IMR-90 (cell line): ENCODE results near the gene ZMIZ1. TPM values are rescaled to one million over a fixed set of nuclear protein-coding genes. Genes with fewer than 3 reads are reported as not detected.

Experiments used
- ATAC-seq: fragments of 200-7000 bp; cut with Tn5 transposase; 2 replicates; pipeline ENCODE4 v1.9.1; 2020; ENCODE audit warnings: low read depth, mild to moderate bottlenecking, moderate library complexity
- BruUV-seq: library from RNA; stranded (reverse); fragments of 400-500 nt; replicated peaks from 2 replicates; lab custom pipeline; 2021; lab: Mats Ljungman, UMichigan
- CTCF ChIA-PET: fragments of 300-600 bp; formaldehyde crosslinking; extraction: SDS; loops from one replicate; lab custom pipeline; 2021; ENCODE audit warnings: antibody characterized with exemption; lab: Yijun Ruan, JAX
- POLR2A ChIA-PET: fragments of 300-600 bp; sonication (Branson Sonifier 250); formaldehyde crosslinking; loops from one replicate; lab custom pipeline; 2022; ENCODE audit warnings: antibody characterized with exemption; ENCODE audit not compliant: unreplicated experiment; lab: Charles Lee
- DNase-seq: peaks from one replicate; pipeline ENCODE4 v3.0.0; 2013
- H2AFZ ChIP-seq: replicated peaks from 2 replicates; pipeline ENCODE3; 2013; ENCODE audit warnings: low read length, mild to moderate bottlenecking; ENCODE audit not compliant: poor library complexity
- H2AK5ac ChIP-seq: 2 replicates; pipeline ENCODE4 v1.6.1; 2013; ENCODE audit warnings: low read depth, low read length, inconsistent platforms
- H2AK9ac ChIP-seq: replicated peaks from 2 replicates; pipeline ENCODE3; 2013; ENCODE audit warnings: mild to moderate bottlenecking, low read depth, low read length, moderate library complexity; ENCODE audit not compliant: poor library complexity
- H2BK120ac ChIP-seq: 2 replicates; pipeline ENCODE4 v1.6.1; 2013; ENCODE audit warnings: low read depth, low read length, inconsistent platforms
- H2BK15ac ChIP-seq: 3 replicates; pipeline ENCODE4 v1.6.1; 2013; ENCODE audit warnings: low read depth, low read length, inconsistent platforms
- H2BK20ac ChIP-seq: 2 replicates; pipeline ENCODE4 v1.6.1; 2013; ENCODE audit warnings: low read depth, mild to moderate bottlenecking, inconsistent platforms, low read length, moderate library complexity
- H2BK5ac ChIP-seq: 2 replicates; pipeline ENCODE4 v1.6.1; 2013; ENCODE audit warnings: mild to moderate bottlenecking, low read depth, low read length, inconsistent platforms; ENCODE audit not compliant: poor library complexity, severe bottlenecking
- H3K14ac ChIP-seq: replicated peaks from 2 replicates; pipeline ENCODE4 v1.6.1; 2013; ENCODE audit warnings: low read depth, low read length, inconsistent platforms
- H3K18ac ChIP-seq: 2 replicates; pipeline ENCODE4 v1.6.1; 2013; ENCODE audit warnings: low read depth, low read length, control low read depth
- H3K23ac ChIP-seq: 2 replicates; pipeline ENCODE4 v1.6.1; 2013; ENCODE audit warnings: low read depth, low read length, inconsistent platforms
- H3K27ac ChIP-seq: 2 replicates; pipeline ENCODE4 v1.5.1; 2013; ENCODE audit warnings: mild to moderate bottlenecking, control low read depth, low read length; ENCODE audit not compliant: insufficient read depth
- H3K27me3 ChIP-seq: 2 replicates; pipeline ENCODE4 v1.6.1; 2013; ENCODE audit warnings: low read length; ENCODE audit not compliant: control insufficient read depth, insufficient read depth
- H3K36me3 ChIP-seq: 2 replicates; pipeline ENCODE4 v1.6.1; 2013; ENCODE audit warnings: low read length, mixed read lengths; ENCODE audit not compliant: control insufficient read depth, insufficient read depth
- H3K4ac ChIP-seq: 2 replicates; pipeline ENCODE4 v1.6.1; 2013; ENCODE audit warnings: low read depth, low read length, inconsistent platforms
- H3K4me1 ChIP-seq: 2 replicates; pipeline ENCODE4 v1.6.1; 2013; ENCODE audit warnings: low read length, mixed read lengths; ENCODE audit not compliant: control insufficient read depth, insufficient read depth
- H3K4me2 ChIP-seq: 2 replicates; pipeline ENCODE4 v1.6.1; 2013; ENCODE audit warnings: low read depth, mild to moderate bottlenecking, control low read depth, low read length, moderate library complexity
- H3K4me3 ChIP-seq: 2 replicates; pipeline ENCODE4 v1.5.1; 2013; ENCODE audit warnings: low read depth, mild to moderate bottlenecking, control low read depth, low read length, moderate library complexity; ENCODE audit not compliant: insufficient read depth
- H3K56ac ChIP-seq: 2 replicates; pipeline ENCODE4 v1.6.1; 2013; ENCODE audit warnings: low read length, inconsistent platforms; ENCODE audit not compliant: insufficient read depth; ENCODE audit errors: extremely low read depth
- H3K79me1 ChIP-seq, 2 experiments: 2 replicates each; pipeline ENCODE4 v1.6.1; 2013; ENCODE audit warnings: low read length in 2 of 2, inconsistent platforms in 1 of 2, low read depth in 1 of 2
- H3K9ac ChIP-seq: 2 replicates; pipeline ENCODE4 v1.6.1; 2013; ENCODE audit warnings: low read depth, low read length, control low read depth
- H3K9me1 ChIP-seq: 2 replicates; pipeline ENCODE4 v1.6.1; 2013; ENCODE audit warnings: low read length, inconsistent platforms; ENCODE audit not compliant: insufficient read depth
- H3K9me3 ChIP-seq: 2 replicates; pipeline ENCODE4 v1.6.1; 2013; ENCODE audit warnings: low read length; ENCODE audit not compliant: control insufficient read depth, insufficient read depth
- H4K20me1 ChIP-seq: 2 replicates; pipeline ENCODE4 v1.6.1; 2013; ENCODE audit warnings: low read length, inconsistent platforms; ENCODE audit not compliant: insufficient read depth
- H4K5ac ChIP-seq: 2 replicates; pipeline ENCODE4 v1.6.1; 2013; ENCODE audit warnings: mild to moderate bottlenecking, low read depth, low read length, control low read depth
- H4K8ac ChIP-seq, 2 experiments: 2 replicates each; pipeline ENCODE4 v1.6.1; 2013; ENCODE audit warnings: low read depth in 2 of 2, low read length in 2 of 2, control low read depth in 1 of 2, inconsistent platforms in 1 of 2
- H4K91ac ChIP-seq: 2 replicates; pipeline ENCODE4 v1.6.1; 2013; ENCODE audit warnings: low read depth, low read length, inconsistent platforms; ENCODE audit not compliant: insufficient read depth
- BHLHE40 ChIP-seq: fragments of 150-350 bp; IDR thresholded peaks from 2 replicates; pipeline ENCODE4 v1.6.1; 2016; ENCODE audit warnings: mild to moderate bottlenecking, low read depth, low read length
- CEBPB ChIP-seq: IDR thresholded peaks from 2 replicates; pipeline ENCODE4 v1.6.1; 2012; ENCODE audit warnings: low read depth, low read length, improper control_type of control experiment
- CHD1 ChIP-seq: IDR thresholded peaks from 2 replicates; pipeline ENCODE4 v1.6.1; 2012; ENCODE audit warnings: low read depth, low read length, improper control_type of control experiment
- ELK1 ChIP-seq: fragments of 150-350 bp; IDR thresholded peaks from 2 replicates; pipeline ENCODE4 v1.6.1; 2016; ENCODE audit warnings: low read depth, mild to moderate bottlenecking, low read length, moderate library complexity, borderline replicate concordance
- FOS ChIP-seq: fragments of 150-350 bp; IDR thresholded peaks from 2 replicates; pipeline ENCODE4 v1.6.1; 2016; ENCODE audit warnings: low read depth, low read length
- MAFK ChIP-seq: IDR thresholded peaks from 2 replicates; pipeline ENCODE4 v1.6.1; 2012; ENCODE audit warnings: low read depth, low read length, improper control_type of control experiment
- NFE2L2 ChIP-seq: fragments of 150-350 bp; IDR thresholded peaks from 2 replicates; pipeline ENCODE4 v1.6.1; 2016; ENCODE audit warnings: low read depth, mild to moderate bottlenecking, low read length
- POLR2A ChIP-seq: IDR thresholded peaks from 2 replicates; pipeline ENCODE4 v1.6.1; 2012; ENCODE audit warnings: mild to moderate bottlenecking, low read depth, low read length
- RAD21 ChIP-seq: IDR thresholded peaks from 2 replicates; pipeline ENCODE4 v1.6.1; 2012; ENCODE audit warnings: low read length, improper control_type of control experiment
- RCOR1 ChIP-seq: IDR thresholded peaks from 2 replicates; pipeline ENCODE4 v1.6.1; 2012; ENCODE audit warnings: mild to moderate bottlenecking, low read length, improper control_type of control experiment; ENCODE audit not compliant: insufficient replicate concordance
- USF2 ChIP-seq: fragments of 150-350 bp; IDR thresholded peaks from 2 replicates; pipeline ENCODE4 v1.6.1; 2017; ENCODE audit warnings: mild to moderate bottlenecking, antibody characterized with exemption, low read length, low read depth
- WGBS, 2 experiments: methylation state at CpG; one replicate each; pipeline versions ENCODE4 v1.1.5 to v1.1.7; 2013; ENCODE audit warnings: missing lambda C conversion rate in 2 of 2; ENCODE audit not compliant: insufficient read length in 1 of 2; ENCODE audit errors: extremely low coverage in 2 of 2; 5-methylcytosine and 5-hydroxymethylcytosine counted together
- dilution Hi-C: fragments of 300-500 bp; cut with HindIII; formaldehyde crosslinking; loops from one replicate; pipeline ENCODE4 v1.14.3; 2018; ENCODE audit warnings: low sequenced_read_pairs; ENCODE audit not compliant: unreplicated experiment
- in situ Hi-C: fragments of 300-500 bp; cut with MboI; formaldehyde crosslinking; loops from 3 replicates; pipeline ENCODE4 v1.14.3; 2019; ENCODE audit warnings: low sequenced_read_pairs, inconsistent platforms, mixed read lengths
- intact Hi-C: fragments of 100-400 bp; cut with micrococcal nuclease; formaldehyde crosslinking; loops from 2 replicates; pipeline ENCODE4 v1.10.0; 2022
- polyA plus RNA-seq, 3 experiments: library from polyadenylated mRNA; depleted of rRNA; stranded (reverse); fragments of >200 nt; gene quantifications; 2 replicates each; pipeline ENCODE4 v1.2.3, GENCODE V29; 2012; ENCODE audit warnings: low replicate concordance in 1 of 3
- total RNA-seq: library from RNA; depleted of rRNA; stranded (reverse); fragments of >200 nt; gene quantifications from 2 replicates; pipeline ENCODE4 v1.2.3, GENCODE V29; 2012

ZMIZ1 gene
- total and polyA plus RNA-seq, 2 of the 4 experiments (the other 2 are of a cell fraction) = 6.6 to 48.7 TPM

- Histone ChIP-seq H2AK5ac (no peak overlapping the region), H3K36me3 (no peaks in the 10 kb centered on the region), H2BK20ac (no peak overlapping the region), H3K4me3 (no peak overlapping the region), H3K18ac (no peak overlapping the region), H2BK5ac (no peak overlapping the region), H3K4ac (no peak overlapping the region), H3K27ac (no peak overlapping the region), H3K9me1 (peaks cover 8% of the 10 kb centered on the region; the same call in 1 of the 2 replicates), H4K20me1 (no peaks in the 10 kb centered on the region), H4K5ac (no peak overlapping the region), H3K9me3 (no peaks in the 10 kb centered on the region), H3K4me2 (no peak overlapping the region), H2AK9ac (no peak overlapping the region), H4K91ac (no peak overlapping the region), H4K8ac (no peak overlapping the region), H3K14ac (no peak overlapping the region), H3K9ac (no peak overlapping the region), H3K27me3 (no peaks in the 10 kb centered on the region), H3K23ac (no peak overlapping the region), H2BK15ac (no peak overlapping the region; the same call in 2 of the 3 replicates), H3K79me1 (no peaks in the 10 kb centered on the region; a peak in 1 of 4 replicates), H2AFZ (no peak overlapping the region), H3K56ac (no peak overlapping the region), H2BK120ac (no peak overlapping the region), H3K4me1 (0 out of 2 replicates have a peak, but pooled peaks cover 3% of the 10 kb centered on the region)
- in situ Hi-C loops = no loop called here
- ATAC-seq (no peak), DNase-seq (no peak)
- dilution Hi-C loops = no loop called here
- BruUV-seq = no TSS peak
- ChIA-PET POLR2A (no interaction called here), CTCF (no interaction called here)
- no peak for TF ChIP-seq POLR2A
- TF ChIP-seq CHD1 = no peak
- no peak for TF ChIP-seq ELK1
- TF ChIP-seq USF2 = no peak
- no peak for TF ChIP-seq RCOR1
- TF ChIP-seq RAD21 = no peak
- no peak for TF ChIP-seq FOS
- no peak for TF ChIP-seq MAFK
- no peak for TF ChIP-seq BHLHE40
- TF ChIP-seq NFE2L2 = no peak
- TF ChIP-seq CEBPB = no peak
- whole genome bisulfite sequencing, 2 experiments = 86% methylated on average over 2 of the region's 3 CpGs; no CpG with 5 or more reads in 1 of the 2 experiments
- intact Hi-C loops = no loop called here
Observed at GRCh38 chr10:79339266-79339665, 270.5 kb downstream of the ZMIZ1 start.
